ENCODE data around the gene FOXN3.

DNA sequence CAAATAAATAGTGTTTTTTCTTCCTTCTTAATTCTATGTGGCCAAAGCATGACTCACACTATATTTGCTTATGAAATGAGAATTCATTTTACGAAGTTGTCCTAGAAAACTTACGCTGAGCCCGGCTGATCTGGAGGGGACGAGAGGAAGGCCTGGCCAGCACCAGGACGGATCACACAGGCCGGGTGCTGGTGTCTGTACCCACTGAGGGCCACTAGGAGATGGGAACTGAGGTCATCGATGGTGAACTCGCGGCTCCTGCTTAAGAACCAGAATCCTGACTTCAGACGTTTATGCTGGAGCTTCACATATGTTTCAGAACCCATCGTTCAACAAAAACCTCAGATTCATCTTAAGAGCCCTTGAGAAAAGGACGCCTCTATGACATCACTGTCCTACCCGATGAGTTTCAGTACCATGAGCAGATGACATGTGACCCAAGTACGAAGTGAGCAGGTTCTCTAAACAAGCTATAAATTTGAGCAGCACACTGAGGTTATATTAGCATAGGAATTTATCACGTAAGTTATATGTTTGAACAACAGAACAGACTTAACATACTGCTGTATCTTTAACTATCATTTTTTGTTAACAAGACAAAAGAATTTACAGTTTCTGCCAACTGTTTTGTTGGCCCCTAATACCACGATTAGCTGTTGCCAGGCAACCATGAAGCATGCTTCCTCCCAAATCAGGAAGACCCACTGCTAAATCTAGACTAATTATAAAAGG is 111.9 kb downstream of the FOXN3 start:
- TF ChIP-seq, protein P1, sequence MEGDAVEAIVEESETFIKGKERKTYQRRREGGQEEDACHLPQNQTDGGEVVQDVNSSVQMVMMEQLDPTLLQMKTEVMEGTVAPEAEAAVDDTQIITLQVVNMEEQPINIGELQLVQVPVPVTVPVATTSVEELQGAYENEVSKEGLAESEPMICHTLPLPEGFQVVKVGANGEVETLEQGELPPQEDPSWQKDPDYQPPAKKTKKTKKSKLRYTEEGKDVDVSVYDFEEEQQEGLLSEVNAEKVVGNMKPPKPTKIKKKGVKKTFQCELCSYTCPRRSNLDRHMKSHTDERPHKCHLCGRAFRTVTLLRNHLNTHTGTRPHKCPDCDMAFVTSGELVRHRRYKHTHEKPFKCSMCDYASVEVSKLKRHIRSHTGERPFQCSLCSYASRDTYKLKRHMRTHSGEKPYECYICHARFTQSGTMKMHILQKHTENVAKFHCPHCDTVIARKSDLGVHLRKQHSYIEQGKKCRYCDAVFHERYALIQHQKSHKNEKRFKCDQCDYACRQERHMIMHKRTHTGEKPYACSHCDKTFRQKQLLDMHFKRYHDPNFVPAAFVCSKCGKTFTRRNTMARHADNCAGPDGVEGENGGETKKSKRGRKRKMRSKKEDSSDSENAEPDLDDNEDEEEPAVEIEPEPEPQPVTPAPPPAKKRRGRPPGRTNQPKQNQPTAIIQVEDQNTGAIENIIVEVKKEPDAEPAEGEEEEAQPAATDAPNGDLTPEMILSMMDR (IDR thresholded peaks at IDR 0.05): no peak
- TF ChIP-seq POLR2A (IDR thresholded peaks at IDR 0.05): no peak
